Measurements from ENCODE around the gene SELENOT. TPM values are rescaled to one million over a fixed set of nuclear protein-coding genes. Genes with fewer than 3 reads are reported as not detected.

The SELENOT gene
- polyA plus RNA-seq, 1 of the 3 experiments (the other 2 are of a cell fraction) = 143 TPM

DNA sequence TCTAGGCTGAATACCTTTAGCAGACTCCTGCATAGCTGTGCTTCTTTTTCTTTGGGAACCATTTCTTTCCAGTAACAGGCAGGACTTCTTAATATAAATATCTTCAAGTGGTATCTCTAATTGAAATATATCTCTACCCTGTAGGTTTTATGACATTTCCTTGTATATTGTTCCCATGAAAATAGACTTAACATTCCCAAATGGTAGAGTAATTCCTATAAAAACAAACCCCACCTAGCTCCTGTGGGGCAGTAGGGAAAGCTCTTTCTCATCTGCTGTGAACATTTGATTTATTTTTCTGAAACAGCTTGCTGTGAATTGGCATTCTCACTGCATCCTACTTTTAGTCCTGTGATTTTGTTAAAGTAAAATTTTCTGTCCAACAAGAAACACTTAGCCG is 20.8 kb downstream of the SELENOT start:
- peaks cover 9% of the 10 kb centered on the region for H3F3A ChIP-seq (replicated peaks; ENCODE audit: insufficient read depth)
- H3K27me3 ChIP-seq (ENCODE audit: insufficient read depth) = no peaks in the 10 kb centered on the region
- no peak for DNase-seq
- peaks cover 0 to 8% of the 10 kb centered on the region in 2 experiments; a peak in 2 of 4 replicates for H3K4me1 ChIP-seq (ENCODE audit: control insufficient read depth in 1 of 2, insufficient read depth in 2 of 2, low read depth in 1 of 2, low read length in 1 of 2)
- peaks cover 11% of the 10 kb centered on the region; the same call in 1 of the 2 replicates for H4K20me1 ChIP-seq (ENCODE audit: insufficient read depth)
- H3K9me2 ChIP-seq = no peaks in the 10 kb centered on the region
- no peak overlapping the region for H3K27ac ChIP-seq (ENCODE audit: low read depth in 2 of 2, low read length in 1 of 2)
- CTCF ChIA-PET = interaction anchor here (0.6 to 1.2 kb wide), 2 partner anchors 9 to 224 kb away, joined by 3 read pairs; no protein-coding TSS in a partner anchor
- H3K4me2 ChIP-seq = no peak overlapping the region
- POLR2A ChIA-PET = no interaction called here
- peaks cover 40 to 42% of the 10 kb centered on the region in 2 experiments for H3K36me3 ChIP-seq (replicated peaks in 1 of 2; ENCODE audit: control insufficient read depth in 1 of 2, insufficient read depth in 2 of 2, low read length in 1 of 2)
- TF ChIP-seq RCOR1 (IDR thresholded peaks at IDR 0.05; ENCODE audit: low read length) = no peak
- TF ChIP-seq, protein P1, sequence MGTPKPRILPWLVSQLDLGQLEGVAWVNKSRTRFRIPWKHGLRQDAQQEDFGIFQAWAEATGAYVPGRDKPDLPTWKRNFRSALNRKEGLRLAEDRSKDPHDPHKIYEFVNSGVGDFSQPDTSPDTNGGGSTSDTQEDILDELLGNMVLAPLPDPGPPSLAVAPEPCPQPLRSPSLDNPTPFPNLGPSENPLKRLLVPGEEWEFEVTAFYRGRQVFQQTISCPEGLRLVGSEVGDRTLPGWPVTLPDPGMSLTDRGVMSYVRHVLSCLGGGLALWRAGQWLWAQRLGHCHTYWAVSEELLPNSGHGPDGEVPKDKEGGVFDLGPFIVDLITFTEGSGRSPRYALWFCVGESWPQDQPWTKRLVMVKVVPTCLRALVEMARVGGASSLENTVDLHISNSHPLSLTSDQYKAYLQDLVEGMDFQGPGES (IDR thresholded peaks at IDR 0.05; ENCODE audit: low read depth, low read length) = no peak
- H3K79me2 ChIP-seq (ENCODE audit: insufficient read depth) = peaks cover 34% of the 10 kb centered on the region
- H2AFZ ChIP-seq (ENCODE audit: low read depth) = no peak overlapping the region
- no peak overlapping the region for H3K9ac ChIP-seq
- no peak overlapping the region for H3K4me3 ChIP-seq (ENCODE audit: low read depth in 2 of 2, low read length in 1 of 2)
- 88% methylated on average over 1 of the region's 1 CpG for WGBS (ENCODE audit: low lambda C conversion rate)
- no peaks in the 10 kb centered on the region for H3K9me3 ChIP-seq

DNA sequence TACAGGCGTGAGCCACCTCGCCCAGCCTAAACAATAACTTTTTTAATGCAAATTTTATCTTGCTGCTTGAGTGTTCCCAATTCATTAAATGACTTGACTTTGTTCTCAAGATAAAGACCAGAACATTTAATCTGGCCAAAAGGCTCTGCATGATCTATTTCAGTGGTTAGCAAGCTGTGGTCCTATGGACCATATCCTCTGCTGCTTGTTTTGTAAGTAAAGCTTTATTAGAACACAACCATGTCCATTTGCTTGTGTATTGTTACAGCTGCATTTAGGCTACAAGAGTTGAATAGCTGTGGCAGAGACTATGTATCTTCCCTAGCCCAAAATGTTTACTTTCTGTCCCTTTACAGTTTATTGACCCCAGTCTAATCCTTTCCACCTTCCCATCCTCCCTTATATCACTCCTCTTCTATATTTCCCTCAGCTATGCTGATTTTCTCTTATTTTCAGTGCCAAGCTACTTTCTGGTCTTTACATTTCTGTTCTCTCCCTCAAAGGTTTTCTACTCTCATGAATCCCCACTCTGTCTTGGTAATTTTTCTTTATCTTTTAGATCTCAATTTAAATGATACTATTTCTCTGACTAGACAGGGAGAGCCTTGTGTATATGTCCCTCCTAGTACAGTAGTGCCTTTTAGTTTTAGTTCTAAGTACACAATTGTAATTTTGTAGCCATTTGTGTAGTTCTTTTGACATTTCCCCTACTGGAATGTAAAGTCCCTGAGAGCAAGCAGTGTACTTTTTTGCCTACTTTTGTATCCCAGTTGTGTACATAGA is 23.2 kb downstream of the SELENOT start:
- H3K4me2 ChIP-seq = no peak overlapping the region
- H3K9ac ChIP-seq = no peak overlapping the region
- H3K27ac ChIP-seq (ENCODE audit: low read depth in 2 of 2, low read length in 1 of 2) = no peak overlapping the region
- ChIA-PET POLR2A (no interaction called here), CTCF (interaction anchor here (1.7 kb wide), 1 partner anchor 94 kb away, joined by 5 read pairs; no protein-coding TSS in a partner anchor)
- no peak overlapping the region for H2AFZ ChIP-seq (ENCODE audit: low read depth)
- peaks cover 3% of the 10 kb centered on the region for H3F3A ChIP-seq (replicated peaks; ENCODE audit: insufficient read depth)
- H3K9me3 ChIP-seq = no peaks in the 10 kb centered on the region
- peaks cover 43 to 49% of the 10 kb centered on the region in 2 experiments for H3K36me3 ChIP-seq (replicated peaks in 1 of 2; ENCODE audit: control insufficient read depth in 1 of 2, insufficient read depth in 2 of 2, low read length in 1 of 2)
- TF ChIP-seq RXRA (IDR thresholded peaks at IDR 0.05; ENCODE audit: borderline replicate concordance, low read depth) (no peak), MXI1 (IDR thresholded peaks at IDR 0.05; ENCODE audit: low read depth, low read length) (no peak), SMC3 (IDR thresholded peaks at IDR 0.05; ENCODE audit: low read depth, low read length) (no peak), JUND (IDR thresholded peaks at IDR 0.05) (no peak), GABPA (IDR thresholded peaks at IDR 0.05; ENCODE audit: low read depth) (no peak), RAD21 (IDR thresholded peaks at IDR 0.05; ENCODE audit: low read length) (no peak), RCOR1 (IDR thresholded peaks at IDR 0.05; ENCODE audit: low read length) (no peak), CHD2 (IDR thresholded peaks at IDR 0.05; ENCODE audit: low read length, partially characterized antibody) (no peak), TEAD4 (IDR thresholded peaks at IDR 0.05; ENCODE audit: borderline replicate concordance, insufficient read depth) (no peak), NFIC (IDR thresholded peaks at IDR 0.05; ENCODE audit: borderline replicate concordance) (no peak), ELF1 (IDR thresholded peaks at IDR 0.05) (no peak), YY1 (IDR thresholded peaks at IDR 0.05; ENCODE audit: low read depth) (no peak), FOXJ3 (CRISPR knock-in tag; IDR thresholded peaks at IDR 0.05) (no peak)
- TF ChIP-seq, protein P2, sequence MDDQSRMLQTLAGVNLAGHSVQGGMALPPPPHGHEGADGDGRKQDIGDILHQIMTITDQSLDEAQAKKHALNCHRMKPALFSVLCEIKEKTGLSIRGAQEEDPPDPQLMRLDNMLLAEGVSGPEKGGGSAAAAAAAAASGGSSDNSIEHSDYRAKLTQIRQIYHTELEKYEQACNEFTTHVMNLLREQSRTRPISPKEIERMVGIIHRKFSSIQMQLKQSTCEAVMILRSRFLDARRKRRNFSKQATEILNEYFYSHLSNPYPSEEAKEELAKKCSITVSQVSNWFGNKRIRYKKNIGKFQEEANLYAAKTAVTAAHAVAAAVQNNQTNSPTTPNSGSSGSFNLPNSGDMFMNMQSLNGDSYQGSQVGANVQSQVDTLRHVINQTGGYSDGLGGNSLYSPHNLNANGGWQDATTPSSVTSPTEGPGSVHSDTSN (IDR thresholded peaks at IDR 0.05) = no peak
- TF ChIP-seq, protein P3, sequence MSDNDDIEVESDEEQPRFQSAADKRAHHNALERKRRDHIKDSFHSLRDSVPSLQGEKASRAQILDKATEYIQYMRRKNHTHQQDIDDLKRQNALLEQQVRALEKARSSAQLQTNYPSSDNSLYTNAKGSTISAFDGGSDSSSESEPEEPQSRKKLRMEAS (IDR thresholded peaks at IDR 0.05; ENCODE audit: low read depth) = no peak
- TF ChIP-seq, protein P4, sequence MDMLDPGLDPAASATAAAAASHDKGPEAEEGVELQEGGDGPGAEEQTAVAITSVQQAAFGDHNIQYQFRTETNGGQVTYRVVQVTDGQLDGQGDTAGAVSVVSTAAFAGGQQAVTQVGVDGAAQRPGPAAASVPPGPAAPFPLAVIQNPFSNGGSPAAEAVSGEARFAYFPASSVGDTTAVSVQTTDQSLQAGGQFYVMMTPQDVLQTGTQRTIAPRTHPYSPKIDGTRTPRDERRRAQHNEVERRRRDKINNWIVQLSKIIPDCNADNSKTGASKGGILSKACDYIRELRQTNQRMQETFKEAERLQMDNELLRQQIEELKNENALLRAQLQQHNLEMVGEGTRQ (IDR thresholded peaks at IDR 0.05; ENCODE audit: borderline replicate concordance, low read depth, low read length) = no peak
- TF ChIP-seq, protein P5, sequence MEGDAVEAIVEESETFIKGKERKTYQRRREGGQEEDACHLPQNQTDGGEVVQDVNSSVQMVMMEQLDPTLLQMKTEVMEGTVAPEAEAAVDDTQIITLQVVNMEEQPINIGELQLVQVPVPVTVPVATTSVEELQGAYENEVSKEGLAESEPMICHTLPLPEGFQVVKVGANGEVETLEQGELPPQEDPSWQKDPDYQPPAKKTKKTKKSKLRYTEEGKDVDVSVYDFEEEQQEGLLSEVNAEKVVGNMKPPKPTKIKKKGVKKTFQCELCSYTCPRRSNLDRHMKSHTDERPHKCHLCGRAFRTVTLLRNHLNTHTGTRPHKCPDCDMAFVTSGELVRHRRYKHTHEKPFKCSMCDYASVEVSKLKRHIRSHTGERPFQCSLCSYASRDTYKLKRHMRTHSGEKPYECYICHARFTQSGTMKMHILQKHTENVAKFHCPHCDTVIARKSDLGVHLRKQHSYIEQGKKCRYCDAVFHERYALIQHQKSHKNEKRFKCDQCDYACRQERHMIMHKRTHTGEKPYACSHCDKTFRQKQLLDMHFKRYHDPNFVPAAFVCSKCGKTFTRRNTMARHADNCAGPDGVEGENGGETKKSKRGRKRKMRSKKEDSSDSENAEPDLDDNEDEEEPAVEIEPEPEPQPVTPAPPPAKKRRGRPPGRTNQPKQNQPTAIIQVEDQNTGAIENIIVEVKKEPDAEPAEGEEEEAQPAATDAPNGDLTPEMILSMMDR (IDR thresholded peaks at IDR 0.05) = no peak
- DNase-seq = no peak
- no peaks in the 10 kb centered on the region for H3K9me2 ChIP-seq
- WGBS (ENCODE audit: low lambda C conversion rate) = 95% methylated on average over 2 of the region's 2 CpGs
- no peak overlapping the region for H3K4me3 ChIP-seq (ENCODE audit: low read depth in 2 of 2, low read length in 1 of 2)
- H4K20me1 ChIP-seq (ENCODE audit: insufficient read depth) = peaks cover 3% of the 10 kb centered on the region; the same call in 1 of the 2 replicates
- H3K79me2 ChIP-seq (ENCODE audit: insufficient read depth) = peaks cover 17% of the 10 kb centered on the region
- peaks cover 0 to 8% of the 10 kb centered on the region in 2 experiments; a peak in 2 of 4 replicates for H3K4me1 ChIP-seq (ENCODE audit: control insufficient read depth in 1 of 2, insufficient read depth in 2 of 2, low read depth in 1 of 2, low read length in 1 of 2)
- no peaks in the 10 kb centered on the region for H3K27me3 ChIP-seq (ENCODE audit: insufficient read depth)

All from SK-N-SH (cell line).